Effector memory CD4-positive, alpha-beta T cell (primary cell): ENCODE data around the gene ABCA13.

ENCODE experiments used
- DNase-seq, 3 donors: peaks; one replicate each; pipeline ENCODE4 v3.0.0-alpha.2; 2020
- H3K27ac ChIP-seq: 2 replicates; pipeline ENCODE4 v1.7.0; 2013; ENCODE audit warnings: mild to moderate bottlenecking, low read length, moderate library complexity; ENCODE audit not compliant: insufficient read depth, poor library complexity, severe bottlenecking
- H3K27me3 ChIP-seq: replicated peaks from 2 replicates; pipeline ENCODE4 v1.7.0; 2013; ENCODE audit warnings: mild to moderate bottlenecking, low read length; ENCODE audit not compliant: insufficient read depth, control insufficient read depth, poor library complexity, severe bottlenecking
- H3K36me3 ChIP-seq: 2 replicates; pipeline ENCODE4 v1.7.0; 2013; ENCODE audit warnings: mild to moderate bottlenecking, low read length, moderate library complexity; ENCODE audit not compliant: control insufficient read depth, insufficient read depth
- H3K4me1 ChIP-seq: 2 replicates; pipeline ENCODE4 v1.7.0; 2013; ENCODE audit warnings: low read length, mild to moderate bottlenecking; ENCODE audit not compliant: control insufficient read depth, insufficient read depth, poor library complexity, severe bottlenecking
- H3K4me3 ChIP-seq: 2 replicates; pipeline ENCODE4 v1.7.0; 2013; ENCODE audit warnings: low read length, low read depth, mild to moderate bottlenecking; ENCODE audit not compliant: insufficient read depth, poor library complexity, severe bottlenecking
- H3K9me3 ChIP-seq: 2 replicates; pipeline ENCODE4 v1.7.0; 2013; ENCODE audit warnings: mild to moderate bottlenecking, low read length, moderate library complexity; ENCODE audit not compliant: control insufficient read depth

Gene ABCA13

DNA sequence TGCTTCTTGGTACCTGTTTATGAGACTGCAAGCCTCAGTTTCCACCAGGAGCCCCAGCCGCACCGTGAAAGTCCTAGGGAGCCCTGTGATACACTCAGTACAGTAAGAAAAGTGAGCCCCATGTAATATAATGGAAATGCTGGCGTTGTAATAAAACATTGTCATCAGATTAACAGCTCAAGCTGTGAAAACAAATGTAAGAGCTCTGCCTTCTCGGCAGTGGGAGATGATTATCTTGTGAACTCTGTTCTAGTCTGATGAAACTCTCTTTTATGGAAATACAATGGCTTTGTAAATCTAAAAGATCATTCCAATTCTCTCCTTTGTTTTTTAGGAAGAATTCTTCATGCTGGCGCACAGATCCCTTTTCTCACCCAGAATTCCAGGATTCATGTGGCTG is 299.9 kb downstream of the ABCA13 start:
- no peaks in the 10 kb centered on the region for H3K27me3 ChIP-seq
- no peak overlapping the region for H3K4me3 ChIP-seq
- H3K9me3 ChIP-seq, result no peaks in the 10 kb centered on the region
- DNase-seq, result no peak
- H3K4me1 ChIP-seq, result no peaks in the 10 kb centered on the region
- H3K36me3 ChIP-seq, result no peaks in the 10 kb centered on the region
- H3K27ac ChIP-seq, result no peak overlapping the region

DNA sequence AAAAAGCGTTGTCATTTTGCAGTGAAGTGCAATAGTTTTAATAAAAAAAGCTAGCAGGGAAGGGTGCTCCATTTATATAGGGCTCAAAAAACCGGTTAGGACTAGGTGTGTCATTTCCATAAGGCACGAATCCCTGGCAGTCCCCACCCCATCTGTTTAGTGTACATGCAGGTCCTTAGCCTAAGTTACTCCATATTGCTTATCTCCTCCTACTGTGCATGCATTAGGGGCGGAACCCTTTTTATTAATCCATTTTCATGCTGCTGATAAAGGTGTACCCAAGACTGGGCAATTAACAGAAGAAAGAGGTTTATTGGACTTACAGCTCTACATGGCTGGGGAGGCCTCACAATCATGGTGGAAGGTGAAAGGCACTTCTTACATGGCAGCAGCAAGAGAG is 301.4 kb downstream of the ABCA13 start:
- Histone ChIP-seq H3K4me1 (no peaks in the 10 kb centered on the region), H3K27ac (no peak overlapping the region), H3K36me3 (no peaks in the 10 kb centered on the region), H3K27me3 (no peaks in the 10 kb centered on the region), H3K4me3 (no peak overlapping the region), H3K9me3 (no peaks in the 10 kb centered on the region)
- no peak for DNase-seq

DNA sequence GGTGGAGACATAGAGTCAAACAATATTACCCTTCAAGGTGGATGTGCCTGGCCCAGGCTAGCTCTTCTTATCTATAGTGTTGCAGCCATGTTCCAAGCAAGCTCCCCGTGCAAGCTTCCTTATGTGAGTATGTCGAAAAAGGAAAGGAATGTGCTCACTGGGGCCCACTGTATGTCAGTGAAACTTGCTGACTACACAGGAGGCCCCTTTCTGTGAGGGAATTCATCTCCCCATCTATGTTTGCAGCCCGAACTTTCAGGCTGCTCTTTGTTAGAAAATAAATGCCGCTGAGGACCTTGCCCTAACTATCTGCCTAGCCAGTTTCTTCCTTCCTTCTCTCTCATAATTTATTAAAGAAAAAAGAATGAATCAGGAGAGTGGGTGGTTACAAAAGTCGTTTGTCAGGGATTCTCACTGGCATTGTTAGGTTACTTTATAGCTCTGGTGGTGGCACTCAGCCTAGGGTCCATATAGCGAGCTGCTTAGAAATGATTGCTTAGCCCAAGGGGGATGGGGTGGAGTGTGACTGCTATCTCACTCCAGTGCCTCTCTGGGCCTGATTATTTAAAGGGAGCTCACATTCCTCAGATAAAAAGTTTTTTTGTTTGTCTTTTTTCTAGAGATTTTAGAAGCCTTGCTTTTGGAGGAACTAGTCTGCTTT is 302.1 kb downstream of the ABCA13 start:
- DNase-seq, result no peak
- Histone ChIP-seq H3K27ac (no peak overlapping the region), H3K4me1 (no peaks in the 10 kb centered on the region), H3K4me3 (no peak overlapping the region), H3K27me3 (no peaks in the 10 kb centered on the region), H3K9me3 (no peaks in the 10 kb centered on the region), H3K36me3 (no peaks in the 10 kb centered on the region)

DNA sequence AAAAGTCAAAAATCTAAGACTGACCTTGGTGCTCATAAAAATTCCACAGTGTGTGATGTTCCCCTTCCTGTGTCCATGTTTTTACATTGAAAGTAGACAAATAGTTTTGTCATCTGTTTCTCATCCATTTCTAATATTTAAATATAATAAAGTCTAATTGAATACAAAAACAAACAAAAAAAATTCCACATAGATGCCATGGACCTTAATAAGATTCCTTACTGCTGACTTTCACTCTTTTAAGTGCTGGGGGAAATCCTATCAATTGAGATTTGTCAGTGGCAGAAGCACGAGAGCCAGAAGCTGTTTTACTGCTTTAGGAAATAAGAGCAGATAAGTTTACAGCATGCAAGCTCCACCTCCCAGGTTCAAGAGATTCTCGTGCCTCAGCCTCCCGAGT is 310.0 kb downstream of the ABCA13 start:
- H3K4me1 ChIP-seq, result no peaks in the 10 kb centered on the region
- no peak overlapping the region for H3K4me3 ChIP-seq
- no peaks in the 10 kb centered on the region for H3K36me3 ChIP-seq
- H3K27me3 ChIP-seq, result no peaks in the 10 kb centered on the region
- H3K9me3 ChIP-seq, result no peaks in the 10 kb centered on the region
- H3K27ac ChIP-seq, result no peak overlapping the region
- no peak for DNase-seq

- Histone ChIP-seq H3K4me1 (no peaks in the 10 kb centered on the region), H3K27ac (no peak overlapping the region), H3K36me3 (no peaks in the 10 kb centered on the region), H3K9me3 (no peaks in the 10 kb centered on the region), H3K4me3 (no peak overlapping the region), H3K27me3 (no peaks in the 10 kb centered on the region)
- DNase-seq, result no peak
These were observed 326.3 kb downstream of the ABCA13 start for GRCh38 chr7:48497521-48497920.

- no peaks in the 10 kb centered on the region for H3K27me3 ChIP-seq
- no peak for DNase-seq
- H3K4me1 ChIP-seq, result no peaks in the 10 kb centered on the region
- no peak overlapping the region for H3K4me3 ChIP-seq
- no peaks in the 10 kb centered on the region for H3K9me3 ChIP-seq
- no peak overlapping the region for H3K27ac ChIP-seq
- H3K36me3 ChIP-seq, result no peaks in the 10 kb centered on the region
These were observed 330.8 kb downstream of the ABCA13 start for GRCh38 chr7:48502021-48502420.

GRCh38 chr7:48505051-48505450 is 333.8 kb downstream of the ABCA13 start:
- Histone ChIP-seq H3K4me3 (no peak overlapping the region), H3K9me3 (no peaks in the 10 kb centered on the region), H3K27me3 (no peaks in the 10 kb centered on the region), H3K36me3 (no peaks in the 10 kb centered on the region), H3K4me1 (no peaks in the 10 kb centered on the region), H3K27ac (no peak overlapping the region)
- no peak for DNase-seq

DNA sequence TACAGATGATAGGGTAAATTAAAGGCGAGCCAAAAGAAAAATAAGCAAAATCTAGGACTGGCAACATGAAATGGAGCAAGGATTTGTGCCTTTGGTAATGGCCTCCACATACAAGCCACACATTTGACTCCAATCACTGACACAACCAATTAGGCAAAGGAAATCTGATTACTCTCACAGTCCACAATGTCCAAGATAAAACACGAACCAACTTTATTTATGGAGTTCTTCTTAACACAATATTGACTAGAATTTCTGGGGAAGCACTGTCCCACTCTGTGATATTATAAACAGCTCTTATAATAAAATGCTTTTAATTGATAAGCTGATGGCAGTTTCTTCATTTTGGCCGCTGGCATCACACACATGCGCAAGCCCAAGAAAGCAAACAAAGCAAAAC is 334.2 kb downstream of the ABCA13 start:
- Histone ChIP-seq H3K27ac (no peak overlapping the region), H3K4me3 (no peak overlapping the region), H3K4me1 (no peaks in the 10 kb centered on the region), H3K27me3 (no peaks in the 10 kb centered on the region), H3K9me3 (no peaks in the 10 kb centered on the region), H3K36me3 (no peaks in the 10 kb centered on the region)
- DNase-seq, result no peak

DNA sequence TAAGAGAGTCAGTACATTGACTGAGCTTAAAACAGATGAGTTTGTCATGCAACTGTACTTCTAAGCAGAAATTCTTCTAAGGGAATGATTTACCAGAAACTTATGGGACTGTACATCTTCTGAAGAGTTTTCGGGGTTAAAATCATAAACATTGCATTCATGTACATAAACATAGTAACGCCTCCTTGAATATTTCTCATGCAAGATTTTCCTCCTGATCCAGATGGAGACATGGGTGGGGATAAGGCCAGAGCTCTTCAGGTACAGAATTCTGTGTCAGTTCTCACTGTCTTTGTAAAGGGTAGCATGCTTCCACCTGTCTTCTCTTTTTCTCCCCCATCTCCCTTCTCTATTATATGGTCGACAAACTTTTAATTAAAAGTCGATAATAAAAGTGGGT is 335.3 kb downstream of the ABCA13 start:
- Histone ChIP-seq H3K4me1 (no peaks in the 10 kb centered on the region), H3K4me3 (no peak overlapping the region), H3K9me3 (no peaks in the 10 kb centered on the region), H3K27ac (no peak overlapping the region), H3K36me3 (no peaks in the 10 kb centered on the region), H3K27me3 (no peaks in the 10 kb centered on the region)
- DNase-seq, result no peak

DNA sequence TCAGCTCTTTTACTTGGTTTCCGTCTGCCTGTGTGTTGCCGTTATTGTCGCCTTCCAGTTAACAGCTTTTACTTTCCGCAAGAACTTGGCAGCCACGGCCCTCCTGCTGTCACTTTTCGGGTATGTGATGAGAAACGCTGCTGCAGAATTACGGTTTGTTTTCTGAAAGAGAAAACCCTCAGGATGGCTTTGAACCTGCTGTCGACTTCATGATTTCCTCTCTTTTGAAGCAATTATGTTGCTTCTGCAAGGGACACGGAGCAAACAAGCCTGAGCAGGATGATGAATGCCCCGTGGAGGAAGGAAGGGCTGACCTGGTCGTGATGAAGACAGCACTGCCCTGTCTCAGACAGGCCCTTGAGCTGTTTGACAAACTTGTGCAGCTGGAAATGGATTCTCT is 339.8 kb downstream of the ABCA13 start:
- Histone ChIP-seq H3K27me3 (no peaks in the 10 kb centered on the region), H3K36me3 (no peaks in the 10 kb centered on the region), H3K4me1 (no peaks in the 10 kb centered on the region), H3K27ac (no peak overlapping the region), H3K4me3 (no peak overlapping the region), H3K9me3 (no peaks in the 10 kb centered on the region)
- no peak for DNase-seq
